H1 (cell line): ENCODE data around the gene TMEM273. TPM values are rescaled to one million over a fixed set of nuclear protein-coding genes. Genes with fewer than 3 reads are reported as not detected.

Experiments
- CTCF ChIA-PET: fragments of 300-600 bp; sonication (Branson Sonifier 250); formaldehyde crosslinking; loops from one replicate; lab custom pipeline; 2021; ENCODE audit not compliant: partially characterized antibody; lab: Charles Lee
- POLR2A ChIA-PET: fragments of 300-600 bp; sonication (Branson Sonifier 250); formaldehyde crosslinking; loops from one replicate; lab custom pipeline; 2021; ENCODE audit warnings: inconsistent platforms; ENCODE audit not compliant: partially characterized antibody; lab: Charles Lee
- DNase-seq, 2 experiments: peaks; one replicate each; pipeline versions ENCODE4 v3.0.0 to v3.0.0-alpha.2; 2010 to 2022; ENCODE audit warnings: low spot score in 2 of 2, low read depth in 1 of 2, mixed read lengths in 1 of 2
- FAIRE-seq: peaks from 2 replicates; lab custom pipeline; 2011; peaks lifted over from hg19 to GRCh38; lab: Jason Lieb, UNC
- H2AFZ ChIP-seq: 2 replicates; pipeline ENCODE4 v1.8.1; 2012; ENCODE audit warnings: low read length, inconsistent platforms
- H2AK5ac ChIP-seq: 2 replicates; pipeline ENCODE4 v1.6.1; 2013; ENCODE audit warnings: low read depth, low read length
- H2BK120ac ChIP-seq: replicated peaks from 2 replicates; pipeline ENCODE3; 2013; ENCODE audit warnings: low read depth, low read length, inconsistent platforms
- H2BK12ac ChIP-seq: 2 replicates; pipeline ENCODE4 v1.6.1; 2013; ENCODE audit warnings: low read depth, low read length
- H2BK15ac ChIP-seq: 2 replicates; pipeline ENCODE4 v1.6.1; 2013; ENCODE audit warnings: low read length
- H2BK20ac ChIP-seq: 2 replicates; pipeline ENCODE4 v1.6.1; 2013; ENCODE audit warnings: low read length
- H2BK5ac ChIP-seq: 2 replicates; pipeline ENCODE4 v1.6.1; 2013; ENCODE audit warnings: low read depth, low read length
- H3K14ac ChIP-seq: 2 replicates; pipeline ENCODE4 v1.6.1; 2013; ENCODE audit warnings: inconsistent platforms; ENCODE audit not compliant: insufficient read length
- H3K18ac ChIP-seq: 2 replicates; pipeline ENCODE4 v1.6.1; 2013; ENCODE audit warnings: low read length; ENCODE audit errors: extremely low read depth
- H3K23ac ChIP-seq: 2 replicates; pipeline ENCODE4 v1.6.1; 2013; ENCODE audit warnings: inconsistent platforms; ENCODE audit not compliant: insufficient read length
- H3K23me2 ChIP-seq: 2 replicates; pipeline ENCODE4 v1.6.1; 2013; ENCODE audit warnings: low read depth, low read length
- H3K27ac ChIP-seq: 2 replicates; pipeline ENCODE4 v1.6.1; 2011; ENCODE audit warnings: low read depth, low read length, inconsistent platforms
- H3K27me3 ChIP-seq, 4 experiments: replicated peaks in 1 of 4; 1 replicate in 1 of 4; 2 replicates in 3 of 4; pipeline versions ENCODE4 v1.6.1 to v1.8.1; 2011 to 2013; ENCODE audit warnings: low read length in 3 of 4, mild to moderate bottlenecking in 3 of 4, inconsistent platforms in 2 of 4, mixed read lengths in 2 of 4, moderate library complexity in 1 of 4; ENCODE audit not compliant: control insufficient read depth in 3 of 4, insufficient read depth in 3 of 4; ENCODE audit errors: extremely low read depth in 1 of 4
- H3K36me3 ChIP-seq, 4 experiments: 2 replicates each; pipeline versions ENCODE4 v1.6.1 to v1.8.1; 2011 to 2013; ENCODE audit warnings: mild to moderate bottlenecking in 4 of 4, low read length in 3 of 4, moderate library complexity in 2 of 4, control low read depth in 1 of 4, inconsistent platforms in 1 of 4; ENCODE audit not compliant: insufficient read depth in 4 of 4, control insufficient read depth in 2 of 4
- H3K4ac ChIP-seq: replicated peaks from 2 replicates; pipeline ENCODE3; 2013; ENCODE audit warnings: low read length, low read depth, mixed read lengths, inconsistent platforms; ENCODE audit not compliant: insufficient read length
- H3K4me1 ChIP-seq, 4 experiments: replicated peaks in 1 of 4; 1 replicate in 1 of 4; 2 replicates in 3 of 4; pipeline versions ENCODE4 v1.6.1 to v1.8.1; 2011 to 2013; ENCODE audit warnings: low read length in 3 of 4, inconsistent platforms in 2 of 4, mixed read lengths in 1 of 4; ENCODE audit not compliant: insufficient read depth in 4 of 4, control insufficient read depth in 3 of 4
- H3K4me2 ChIP-seq, 2 experiments: 2 replicates each; pipeline versions ENCODE4 v1.6.1 to v1.8.1; 2011 to 2013; ENCODE audit warnings: low read depth in 2 of 2, low read length in 2 of 2, control low read depth in 1 of 2, inconsistent platforms in 1 of 2, mild to moderate bottlenecking in 1 of 2; ENCODE audit not compliant: insufficient read depth in 1 of 2
- H3K4me3 ChIP-seq, 4 experiments: fragments of 200-600, 300-600 bp in 1 of 4; sonication (generic), shearing (Covaris generic), sonication (Bioruptor Twin) in 1 of 4; 2 replicates each; pipeline versions ENCODE4 v1.5.1 to v1.8.1; 2011 to 2016; ENCODE audit warnings: low read length in 4 of 4, low read depth in 3 of 4, control low read depth in 2 of 4, inconsistent platforms in 2 of 4, mild to moderate bottlenecking in 2 of 4, mixed read lengths in 1 of 4, moderate library complexity in 1 of 4; ENCODE audit not compliant: insufficient read depth in 2 of 4; ENCODE audit errors: extremely low read depth in 1 of 4
- H3K56ac ChIP-seq: replicated peaks from 2 replicates; pipeline ENCODE3; 2013; ENCODE audit warnings: low read depth, mild to moderate bottlenecking, mixed read lengths, low read length, inconsistent platforms; ENCODE audit not compliant: insufficient read length
- H3K79me1 ChIP-seq: 2 replicates; pipeline ENCODE4 v1.6.1; 2013; ENCODE audit warnings: low read depth, low read length, control low read depth
- H3K79me2 ChIP-seq, 2 experiments: 2 replicates each; pipeline versions ENCODE4 v1.6.1 to v1.8.1; 2012 to 2013; ENCODE audit warnings: low read length in 2 of 2, mild to moderate bottlenecking in 2 of 2, inconsistent platforms in 1 of 2; ENCODE audit not compliant: insufficient read depth in 2 of 2, control insufficient read depth in 1 of 2
- H3K9ac ChIP-seq, 4 experiments: replicated peaks in 1 of 4; 1 replicate in 1 of 4; 2 replicates in 3 of 4; pipeline versions ENCODE4 v1.6.1 to v1.8.1; 2011 to 2013; ENCODE audit warnings: low read depth in 3 of 4, low read length in 3 of 4, control low read depth in 2 of 4, mild to moderate bottlenecking in 2 of 4, moderate library complexity in 2 of 4, inconsistent platforms in 1 of 4; ENCODE audit errors: extremely low read depth in 1 of 4
- H3K9me3 ChIP-seq, 2 experiments: 2 replicates each; pipeline versions ENCODE4 v1.6.1 to v1.8.1; 2012 to 2013; ENCODE audit warnings: mild to moderate bottlenecking in 2 of 2, moderate library complexity in 2 of 2, control low read depth in 1 of 2, inconsistent platforms in 1 of 2, low read depth in 1 of 2, low read length in 1 of 2, mixed read lengths in 1 of 2; ENCODE audit not compliant: insufficient read depth in 2 of 2
- H4K20me1 ChIP-seq, 2 experiments: replicated peaks in 1 of 2; 2 replicates each; pipeline versions ENCODE3 to v1.8.1; 2011 to 2013; ENCODE audit warnings: inconsistent platforms in 2 of 2, low read length in 2 of 2, mild to moderate bottlenecking in 1 of 2; ENCODE audit not compliant: insufficient read depth in 2 of 2, control insufficient read depth in 1 of 2
- H4K5ac ChIP-seq: 2 replicates; pipeline ENCODE4 v1.6.1; 2013; ENCODE audit warnings: low read length, low read depth, mixed read lengths, inconsistent platforms; ENCODE audit not compliant: insufficient read length
- H4K8ac ChIP-seq: 2 replicates; pipeline ENCODE4 v1.8.0; 2013; ENCODE audit warnings: mild to moderate bottlenecking, moderate library complexity, low read length, inconsistent platforms; ENCODE audit not compliant: insufficient read depth; ENCODE audit errors: extremely low read depth
- H4K91ac ChIP-seq: replicated peaks from 2 replicates; pipeline ENCODE3; 2013; ENCODE audit warnings: low read length, mixed read lengths, inconsistent platforms; ENCODE audit not compliant: insufficient read length
- CREB1 ChIP-seq: IDR thresholded peaks from 2 replicates; pipeline ENCODE4 v1.6.1; 2012; ENCODE audit warnings: inconsistent platforms
- JUN ChIP-seq: IDR thresholded peaks from 2 replicates; pipeline ENCODE4 v1.6.1; 2011; ENCODE audit warnings: low read depth, mild to moderate bottlenecking, improper control_type of control experiment, low read length
- JUND ChIP-seq: IDR thresholded peaks from 2 replicates; pipeline ENCODE4 v1.6.1; 2011; ENCODE audit warnings: mild to moderate bottlenecking, improper control_type of control experiment, low read length
- KDM1A ChIP-seq: fragments of 200-600, 300-600 bp; sonication (generic); IDR thresholded peaks from 2 replicates; pipeline ENCODE4 v1.7.1; 2016; ENCODE audit warnings: mild to moderate bottlenecking, low read length, borderline replicate concordance
- PHF8 ChIP-seq: fragments of 200-600 bp; sonication (generic); conservative IDR thresholded peaks from 2 replicates; pipeline ENCODE4 v1.7.1; 2012; ENCODE audit warnings: low read depth, mild to moderate bottlenecking, inconsistent platforms, low read length, moderate library complexity
- SUZ12 ChIP-seq: fragments of 200-600 bp; sonication (generic); IDR thresholded peaks from 2 replicates; pipeline ENCODE4 v1.6.1; 2012; ENCODE audit warnings: mild to moderate bottlenecking, inconsistent platforms, low read length, moderate library complexity, mixed read lengths
- TAF1 ChIP-seq: IDR thresholded peaks from 2 replicates; pipeline ENCODE4 v1.6.1; 2011; ENCODE audit warnings: mild to moderate bottlenecking, low read depth, low read length
- TCF12 ChIP-seq: IDR thresholded peaks from 2 replicates; pipeline ENCODE4 v1.6.1; 2011; ENCODE audit warnings: low read depth, mild to moderate bottlenecking, low read length
- polyA plus RNA-seq, 7 experiments: library from polyadenylated mRNA; depleted of rRNA in 3 of 7; stranded (reverse) in 5 of 7; unstranded in 2 of 7; fragments of >200 nt in 5 of 7; fragments of 200-250 nt in 2 of 7; gene quantifications; 1 replicate in 5 of 7; 2 replicates in 1 of 7; 4 replicates in 1 of 7; pipeline versions ENCODE4 v1.2.1 to v1.2.3, GENCODE V29; 2011 to 2013; ENCODE audit warnings: missing spikeins in 2 of 7, mixed read lengths in 2 of 7
- total RNA-seq: library from RNA; stranded (reverse); fragmentation: NEBNext Ultra II Directional; extraction: Animal tissue kit (Norgen Biotek cat#: 25700); gene quantifications from 2 replicates; pipeline ENCODE4 v1.2.1, GENCODE V29; 2021

The TMEM273 gene
- total and polyA plus RNA-seq, 2 of the 8 experiments (the other 6 are each of a cell fraction or from before 2014, with no cell fraction given): not detected

DNA sequence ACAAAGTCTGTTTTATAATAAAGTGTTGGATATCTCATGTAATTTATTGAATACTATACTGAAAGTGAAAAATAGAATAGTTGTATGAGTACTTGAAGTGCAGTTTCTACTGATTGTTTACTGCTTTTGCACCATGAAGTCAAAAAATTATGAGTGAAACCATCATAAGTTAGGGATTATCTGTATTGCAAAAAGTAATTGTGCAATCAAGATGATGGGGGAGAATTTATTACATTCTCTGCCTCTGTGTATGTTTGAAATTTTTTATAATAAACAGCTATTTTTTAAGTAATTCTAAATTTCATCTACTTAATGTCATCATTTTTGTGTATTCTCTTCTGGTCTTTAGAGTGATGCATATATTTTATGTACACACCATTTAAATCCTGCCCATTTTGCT, 47.2 kb upstream of the TMEM273 start:
- H3K14ac ChIP-seq: no peak overlapping the region
- no peak overlapping the region for H2BK120ac ChIP-seq
- no peak overlapping the region for H2BK12ac ChIP-seq
- FAIRE-seq (no peak), DNase-seq (no peak)
- no peak overlapping the region for H2AFZ ChIP-seq
- no peak overlapping the region for H3K27ac ChIP-seq
- H4K20me1 ChIP-seq: no peaks in the 10 kb centered on the region
- no peak overlapping the region for H3K9ac ChIP-seq
- H2BK15ac ChIP-seq: no peak overlapping the region
- no peaks in the 10 kb centered on the region for H3K9me3 ChIP-seq
- TF ChIP-seq TCF12 (no peak), PHF8 (no peak), TAF1 (no peak), SUZ12 (no peak), KDM1A (no peak), CREB1 (no peak), JUN (no peak), JUND (no peak)
- H3K36me3 ChIP-seq: no peaks in the 10 kb centered on the region
- H3K4me2 ChIP-seq: no peak overlapping the region
- H3K56ac ChIP-seq: no peak overlapping the region
- no peaks in the 10 kb centered on the region for H3K4me1 ChIP-seq
- H2AK5ac ChIP-seq: no peak overlapping the region
- no peak overlapping the region for H2BK5ac ChIP-seq
- no peaks in the 10 kb centered on the region for H3K79me2 ChIP-seq
- peaks cover 0 to 6% (median under 1%) of the 10 kb centered on the region in 4 experiments; a peak in 2 of 7 replicates for H3K27me3 ChIP-seq
- H3K23me2 ChIP-seq: no peaks in the 10 kb centered on the region
- H3K23ac ChIP-seq: no peak overlapping the region
- H3K4me3 ChIP-seq: no peak overlapping the region
- H4K91ac ChIP-seq: no peak overlapping the region
- H4K8ac ChIP-seq: no peak overlapping the region
- H3K18ac ChIP-seq: no peak overlapping the region
- POLR2A ChIA-PET: no interaction called here
- H3K79me1 ChIP-seq: no peaks in the 10 kb centered on the region
- H3K4ac ChIP-seq: no peak overlapping the region
- no peak overlapping the region for H2BK20ac ChIP-seq
- CTCF ChIA-PET: interaction anchor here (0.7 kb wide), 1 partner anchor 24 kb away, joined by 3 read pairs; no protein-coding TSS in a partner anchor
- no peak overlapping the region for H4K5ac ChIP-seq
